ENCODE results near the gene NEK8.

NEK8 gene

GRCh38 chr17:28703552-28704218, 24.9 kb upstream of the NEK8 start:
- no peak for DNase-seq (ENCODE audit: insufficient read length, low spot score)
- FAIRE-seq = no peak
- no peak for TF ChIP-seq POLR2A (IDR thresholded peaks at IDR 0.05; ENCODE audit: low read depth, low read length)

GRCh38 chr17:28704219-28704858, 24.2 kb upstream of the NEK8 start:
- no peak for TF ChIP-seq POLR2A (IDR thresholded peaks at IDR 0.05; ENCODE audit: low read depth, low read length)
- no peak for FAIRE-seq
- no peak for DNase-seq (ENCODE audit: insufficient read length, low spot score)

- FAIRE-seq (no peak), DNase-seq (ENCODE audit: insufficient read length, low spot score) (no peak)
- no peak for TF ChIP-seq POLR2A (IDR thresholded peaks at IDR 0.05; ENCODE audit: low read depth, low read length)
Observed at GRCh38 chr17:28705074-28705659, 23.4 kb upstream of the NEK8 start.

GRCh38 chr17:28705728-28706334, 22.8 kb upstream of the NEK8 start:
- DNase-seq (ENCODE audit: insufficient read length, low spot score) (no peak), FAIRE-seq (no peak)
- no peak for TF ChIP-seq POLR2A (IDR thresholded peaks at IDR 0.05; ENCODE audit: low read depth, low read length)

GRCh38 chr17:28706471-28707338, 21.9 kb upstream of the NEK8 start:
- no peak for FAIRE-seq
- no peak for TF ChIP-seq POLR2A (IDR thresholded peaks at IDR 0.05; ENCODE audit: low read depth, low read length)
- no peak for DNase-seq (ENCODE audit: insufficient read length, low spot score)

GRCh38 chr17:28707339-28707720, 21.3 kb upstream of the NEK8 start:
- no peak for TF ChIP-seq POLR2A (IDR thresholded peaks at IDR 0.05; ENCODE audit: low read depth, low read length)
- no peak for DNase-seq (ENCODE audit: insufficient read length, low spot score)
- FAIRE-seq = no peak

GRCh38 chr17:28710861-28711722, 17.5 kb upstream of the NEK8 start:
- DNase-seq (ENCODE audit: insufficient read length, low spot score) = peak; percentile 98
- TF ChIP-seq POLR2A (IDR thresholded peaks at IDR 0.05; ENCODE audit: low read depth, low read length) = peak; percentile 96
- FAIRE-seq = no peak

GRCh38 chr17:28711723-28712031, 16.9 kb upstream of the NEK8 start, which contains the start of gene PROCA1:
Gene PROCA1, minus strand, starts transcription at chr17:28711888. Its CDS starts 228 bp downstream, at chr17:28711660.
- TF ChIP-seq POLR2A (IDR thresholded peaks at IDR 0.05; ENCODE audit: low read depth, low read length) = no peak
- no peak for FAIRE-seq
- DNase-seq (ENCODE audit: insufficient read length, low spot score) = no peak

- no peak for DNase-seq (ENCODE audit: insufficient read length, low spot score)
- TF ChIP-seq POLR2A (IDR thresholded peaks at IDR 0.05; ENCODE audit: low read depth, low read length) = no peak
- no peak for FAIRE-seq
Observed at GRCh38 chr17:28712032-28712704, 16.4 kb upstream of the NEK8 start.

- FAIRE-seq (no peak), DNase-seq (ENCODE audit: insufficient read length, low spot score) (no peak)
- no peak for TF ChIP-seq POLR2A (IDR thresholded peaks at IDR 0.05; ENCODE audit: low read depth, low read length)
Observed at GRCh38 chr17:28712705-28713415, 15.7 kb upstream of the NEK8 start.

GRCh38 chr17:28714281-28714680, 14.3 kb upstream of the NEK8 start:
- FAIRE-seq (no peak), DNase-seq (ENCODE audit: insufficient read length, low spot score) (no peak)
- TF ChIP-seq POLR2A (IDR thresholded peaks at IDR 0.05; ENCODE audit: low read depth, low read length) = no peak

GRCh38 chr17:28715217-28715616, 13.4 kb upstream of the NEK8 start:
- TF ChIP-seq POLR2A (IDR thresholded peaks at IDR 0.05; ENCODE audit: low read depth, low read length) = no peak
- FAIRE-seq (no peak), DNase-seq (ENCODE audit: insufficient read length, low spot score) (no peak)

Data from H54 (cell line).